LNCAP (cell line): ENCODE results near the gene ZNF609.

ENCODE experiments used
- CTCF ChIP-seq: fragments of 450-650 bp; IDR thresholded peaks from 2 replicates; pipeline ENCODE4 v1.5.1; 2017; ENCODE audit warnings: mild to moderate bottlenecking

Gene ZNF609

GRCh38 chr15:64614519-64614918, 154.1 kb downstream of the ZNF609 start:
- no peak for TF ChIP-seq CTCF

GRCh38 chr15:64617727-64618126, 157.3 kb downstream of the ZNF609 start:
- TF ChIP-seq CTCF = no peak

GRCh38 chr15:64618138-64618537, 157.8 kb downstream of the ZNF609 start:
- TF ChIP-seq CTCF = no peak

GRCh38 chr15:64618540-64618939, 158.2 kb downstream of the ZNF609 start:
- TF ChIP-seq CTCF = no peak

- no peak for TF ChIP-seq CTCF
These were observed 159.8 kb downstream of the ZNF609 start for GRCh38 chr15:64619880-64620839.

GRCh38 chr15:64621056-64621455, 160.7 kb downstream of the ZNF609 start:
- TF ChIP-seq CTCF = no peak

- TF ChIP-seq CTCF = no peak
These were observed 162.3 kb downstream of the ZNF609 start for GRCh38 chr15:64622410-64623260.
